Pons (tissue), 1 donor: ENCODE measurements around the gene MRGPRE.

Experiments used
- DNase-seq: peaks from one replicate; pipeline ENCODE4 v3.0.0-alpha.2; 2016; ENCODE audit warnings: low spot score

Gene MRGPRE

DNA sequence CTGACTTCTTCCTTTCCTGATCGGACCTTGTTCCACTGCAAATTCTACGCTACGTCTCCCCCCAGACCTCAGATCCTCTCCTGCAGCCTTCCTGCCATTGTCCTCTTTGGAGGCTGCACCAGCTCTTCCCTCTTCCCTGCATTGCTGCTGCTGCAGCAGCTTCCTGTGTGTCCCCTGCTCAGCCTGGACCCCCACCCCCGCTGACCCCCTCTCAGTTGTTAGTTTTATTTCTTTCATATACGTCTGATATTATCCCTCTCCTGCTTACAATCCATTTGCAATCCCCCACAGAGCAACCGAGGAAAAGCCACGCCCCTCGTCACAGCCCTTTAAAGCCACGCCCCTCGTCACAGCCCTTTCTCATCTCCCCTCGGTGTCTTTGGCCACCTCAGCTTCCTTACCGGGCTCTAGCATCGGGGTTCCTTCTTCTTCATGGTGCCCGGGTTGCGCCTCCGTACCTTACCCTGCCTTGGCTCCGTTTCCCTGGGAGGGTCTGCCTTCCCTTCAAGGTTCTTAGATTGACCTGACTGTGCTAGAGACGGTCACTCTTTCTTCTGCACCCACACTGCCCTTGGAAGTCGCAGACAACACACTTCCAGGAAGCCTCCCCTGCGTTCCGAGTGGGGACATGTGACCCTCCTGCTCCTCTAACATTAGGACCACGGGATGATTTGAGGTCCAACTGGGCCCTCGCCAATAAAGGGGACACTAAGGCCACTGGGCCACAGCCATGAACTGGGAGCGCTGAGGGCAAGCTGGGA, 18.4 kb downstream of the MRGPRE start:
- DNase-seq: no peak

DNA sequence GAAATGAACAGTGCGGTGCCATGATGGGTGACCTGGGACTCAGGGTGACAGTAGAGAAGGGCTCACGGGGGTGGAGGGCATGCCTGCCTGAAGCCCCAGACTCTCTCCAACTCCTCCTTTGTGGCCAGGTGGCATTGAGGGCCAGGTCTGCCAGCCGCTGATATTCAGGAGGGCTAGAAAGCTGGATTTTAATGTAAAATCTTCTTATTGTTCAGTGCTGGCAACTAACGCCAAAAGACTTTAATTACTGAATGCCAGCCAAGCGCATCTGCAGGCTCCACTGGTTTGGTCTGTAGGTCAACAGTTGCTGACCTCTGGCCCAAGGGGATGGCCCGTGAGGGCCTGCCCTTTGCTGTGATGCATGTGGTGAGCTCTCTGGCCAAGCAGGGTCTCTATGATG, 23.9 kb downstream of the MRGPRE start:
- DNase-seq: no peak

DNA sequence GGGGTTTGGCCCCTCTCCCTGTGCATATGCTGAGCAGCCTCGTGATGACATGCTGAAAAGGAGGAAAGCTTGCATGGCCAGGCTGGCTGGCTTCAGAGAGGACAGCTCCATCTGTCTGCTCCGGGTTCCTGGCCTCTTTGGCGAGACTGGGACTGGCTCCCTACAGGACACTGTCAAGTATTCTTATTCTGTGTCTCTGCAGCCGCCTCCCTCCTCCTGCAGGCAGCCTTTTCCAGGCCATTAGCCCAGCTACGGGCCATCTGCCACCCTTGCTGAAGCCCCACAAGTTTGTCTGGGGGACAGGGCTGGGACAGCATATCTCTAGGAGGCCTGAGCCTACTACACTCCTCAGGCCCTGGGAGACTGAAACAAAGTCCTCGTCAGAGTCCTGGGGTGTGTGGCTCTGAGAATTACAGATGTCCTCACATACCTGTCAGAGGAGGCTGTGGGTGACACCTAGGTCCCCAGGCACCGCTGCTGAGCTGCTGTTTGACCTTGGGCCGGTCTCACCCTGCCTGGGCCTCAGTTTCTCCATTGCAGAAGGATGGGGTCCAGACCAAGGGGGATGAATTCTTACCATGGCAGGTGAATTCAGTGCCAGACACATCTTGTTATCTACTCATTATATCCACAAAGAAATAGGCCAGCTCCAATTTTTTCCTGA, 24.6 kb downstream of the MRGPRE start:
- no peak for DNase-seq

DNA sequence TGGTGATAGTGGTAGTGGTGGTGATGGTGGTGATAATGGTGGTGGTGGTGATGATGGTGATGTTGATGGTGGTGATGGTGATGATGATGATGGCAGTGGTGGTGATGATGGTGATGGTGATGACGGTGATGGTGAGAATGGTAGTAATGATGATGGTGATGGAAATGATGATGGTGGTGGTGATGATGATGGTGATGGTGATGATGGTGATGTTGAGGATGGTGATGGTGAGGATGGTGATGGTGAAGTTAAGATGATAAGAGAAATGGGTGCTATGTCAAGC, 25.4 kb downstream of the MRGPRE start:
- no peak for DNase-seq

DNA sequence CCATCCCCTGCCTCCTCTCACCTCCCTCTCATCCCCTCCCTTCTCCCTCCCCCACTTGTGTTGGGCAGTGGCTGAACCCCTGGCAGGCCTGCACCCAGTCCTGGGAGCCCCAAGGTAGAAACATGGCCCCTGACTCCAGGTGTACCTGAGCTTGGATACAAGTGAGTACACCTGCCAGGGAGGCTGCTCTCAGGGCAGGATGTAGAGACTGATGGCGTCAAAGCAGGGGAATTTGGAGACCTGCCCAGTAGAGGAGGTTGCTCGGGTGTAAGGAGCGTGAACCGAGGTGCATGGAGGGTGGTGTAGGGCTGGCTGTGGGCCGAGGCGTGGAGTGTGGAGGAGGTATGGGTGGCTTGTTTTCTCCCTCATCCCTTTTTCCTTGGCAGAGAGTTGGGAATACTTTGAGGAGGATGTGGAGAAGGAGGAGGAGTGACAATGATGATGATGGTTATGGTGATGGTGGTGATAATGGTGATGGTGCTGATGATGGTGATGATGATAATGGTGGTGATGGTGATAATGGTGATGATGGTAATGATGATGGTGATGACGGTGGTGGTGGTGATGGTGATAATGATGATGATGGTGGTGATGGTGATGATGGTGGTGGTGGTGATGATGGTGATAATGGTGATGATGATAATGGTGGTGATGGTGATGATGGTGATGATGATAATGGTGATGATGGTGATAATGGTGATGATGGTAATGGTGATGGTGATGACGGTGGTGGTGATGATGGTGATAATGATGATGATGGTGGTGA, 25.9 kb downstream of the MRGPRE start:
- no peak for DNase-seq

DNA sequence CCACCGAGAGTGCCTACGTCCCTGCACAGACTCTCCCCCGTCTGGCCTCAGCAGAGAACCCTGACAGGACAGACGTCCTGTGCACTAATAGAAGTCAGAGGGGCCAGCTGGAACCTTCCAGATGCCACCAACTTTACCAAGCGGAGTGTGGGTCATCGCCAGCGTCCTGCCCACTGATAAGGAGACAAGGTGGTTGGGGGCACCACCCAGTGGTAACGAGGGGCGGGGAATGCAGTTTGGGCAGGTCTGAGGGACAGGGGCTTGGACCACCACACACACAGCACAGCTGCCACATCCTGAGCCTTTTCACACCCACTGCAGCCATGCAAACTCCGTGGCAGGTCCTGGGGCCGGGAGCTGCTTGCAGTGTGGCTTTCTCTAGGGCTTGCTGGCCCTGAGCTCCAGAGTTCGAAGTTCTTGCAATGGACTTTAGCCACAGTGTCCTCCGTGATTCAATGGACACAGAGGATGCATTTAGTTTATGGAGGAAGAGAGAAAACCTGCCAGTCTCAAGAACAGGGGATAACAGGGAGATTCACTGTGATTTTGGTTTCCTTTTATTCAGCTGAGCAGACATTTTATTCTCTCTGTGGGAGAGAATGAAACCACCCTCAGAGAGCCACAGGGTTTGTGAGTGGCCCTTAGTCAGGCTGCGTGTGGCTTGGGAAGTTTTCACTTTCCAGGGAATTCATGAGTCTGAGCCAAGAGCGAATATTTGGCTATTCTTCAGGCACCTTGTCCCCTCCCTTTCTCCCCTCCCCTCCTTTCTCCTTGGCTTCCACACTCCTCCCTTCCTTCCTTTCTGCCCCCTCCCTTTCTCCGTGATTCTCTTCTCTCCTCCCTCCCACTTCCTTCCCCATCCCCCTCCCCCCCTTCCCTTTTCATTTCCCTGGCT, 26.7 kb downstream of the MRGPRE start:
- no peak for DNase-seq

DNA sequence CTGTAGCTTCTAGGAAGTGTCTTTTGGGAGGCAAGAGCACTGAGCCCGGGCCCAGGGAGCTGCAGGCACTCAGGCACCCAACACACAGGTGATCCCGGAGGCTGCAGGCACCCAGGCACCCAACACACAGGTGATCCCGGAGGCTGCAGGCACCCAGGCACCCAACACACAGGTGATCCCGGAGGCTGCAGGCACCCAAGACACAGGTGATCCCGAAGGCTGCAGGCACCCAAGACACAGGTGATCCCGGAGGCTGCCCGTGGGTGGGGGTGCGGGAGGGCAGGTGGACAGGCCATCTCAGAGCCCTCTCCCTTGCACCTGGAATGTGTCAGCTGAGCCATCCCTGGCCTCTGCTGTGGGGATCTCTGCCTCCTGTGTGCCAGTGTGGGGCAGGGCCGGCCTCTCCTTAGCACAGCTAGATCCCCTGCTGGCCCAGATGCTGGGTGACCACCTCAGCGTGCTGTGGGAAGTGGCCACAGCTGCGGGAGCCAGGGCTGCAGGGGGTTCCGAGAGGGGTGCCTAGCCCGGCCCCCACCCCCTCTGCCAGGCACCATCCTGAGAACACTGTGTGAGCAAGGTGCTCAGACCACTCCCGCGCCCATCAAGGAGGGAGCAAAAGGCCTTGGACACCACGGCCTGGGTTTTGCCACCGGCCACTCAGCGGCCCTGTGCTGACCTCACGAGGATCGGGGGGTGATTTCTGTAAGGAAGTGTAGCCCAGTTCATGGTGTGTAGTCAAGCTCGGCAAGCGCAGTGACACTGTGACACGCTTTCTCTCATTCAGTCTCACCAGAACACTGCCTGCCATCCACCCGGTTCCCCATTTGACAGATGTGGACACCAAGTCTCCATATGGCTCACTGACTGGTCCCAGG, 27.8 kb downstream of the MRGPRE start:
- no peak for DNase-seq

DNA sequence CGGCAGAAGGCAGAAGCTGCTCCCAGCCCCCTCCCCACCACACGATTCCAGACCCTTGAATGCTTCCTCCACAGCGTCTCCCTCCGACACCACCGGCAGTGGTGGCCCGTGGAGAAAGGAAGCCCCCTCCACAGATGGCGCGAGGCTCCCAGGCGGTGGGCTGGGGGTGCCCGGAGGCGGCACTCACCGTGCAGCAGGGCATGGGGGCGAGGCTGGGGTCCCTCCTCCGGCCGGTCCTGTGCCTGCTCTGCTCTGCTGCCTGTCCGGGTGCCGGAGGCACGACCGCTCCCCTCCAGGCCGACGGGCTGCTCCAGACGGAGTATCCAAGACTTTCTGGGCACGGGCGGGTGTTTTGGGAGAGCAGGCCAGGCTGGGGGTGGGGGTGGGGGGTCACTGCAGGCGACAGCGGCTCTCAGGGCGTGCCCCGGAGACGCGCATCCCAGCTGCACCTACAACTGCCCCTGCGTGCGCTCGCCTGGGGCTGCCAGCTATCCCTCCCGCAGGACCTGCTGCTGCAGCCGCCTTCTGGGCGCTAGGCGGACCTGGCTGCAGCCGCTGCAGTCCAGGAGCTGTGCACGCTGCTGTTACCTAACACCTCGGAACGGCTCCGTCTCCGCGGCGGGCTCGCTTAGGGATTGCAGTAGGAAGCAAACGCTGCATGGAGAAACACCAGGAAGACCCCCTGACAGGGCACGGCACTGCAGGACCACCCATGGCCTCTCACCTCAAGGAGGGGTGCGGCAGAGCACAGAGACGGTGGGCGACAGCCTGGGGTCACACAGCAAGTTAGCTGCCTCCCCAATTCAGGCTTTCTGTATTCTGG, 28.8 kb downstream of the MRGPRE start:
- DNase-seq: no peak

DNA sequence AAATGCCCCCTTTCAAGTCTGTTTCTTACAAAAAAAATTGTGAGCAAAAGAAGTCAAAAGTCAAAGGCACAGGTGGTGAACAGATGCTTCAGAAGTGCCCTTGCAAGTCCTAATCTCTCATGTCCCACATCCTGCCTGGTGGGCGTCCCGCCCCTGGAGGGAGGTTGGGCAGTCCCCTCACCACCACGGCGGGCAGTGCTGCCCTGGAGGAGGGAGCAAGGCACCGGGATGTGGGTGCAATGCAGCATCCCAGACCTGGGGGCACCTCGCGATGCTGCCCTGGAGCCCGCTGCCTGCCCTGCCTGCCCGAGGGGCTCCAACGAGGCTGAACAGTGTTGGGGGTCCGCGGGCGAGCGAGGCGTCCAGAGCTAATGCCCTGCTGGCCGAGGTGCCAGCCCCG, 29.5 kb downstream of the MRGPRE start:
- no peak for DNase-seq

DNA sequence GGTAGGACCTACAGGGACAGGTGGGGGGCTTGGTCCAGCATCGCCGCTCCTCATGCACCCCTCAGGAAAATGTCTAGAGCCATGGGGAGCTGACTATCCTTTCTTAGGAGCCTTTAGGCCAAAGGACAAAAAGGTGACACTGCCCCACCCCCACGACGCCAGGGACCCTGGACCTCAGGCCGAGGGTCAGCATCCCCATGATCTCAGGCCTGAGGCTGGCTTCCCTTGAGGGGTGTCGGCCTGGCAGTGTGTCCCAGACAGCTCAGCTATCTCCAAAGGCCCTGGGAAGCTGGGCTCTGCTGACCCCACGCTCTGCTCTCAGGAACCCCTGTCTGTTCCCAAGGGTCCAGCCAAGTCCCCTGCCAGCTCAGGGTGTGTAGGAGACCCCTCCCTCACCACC, 29.9 kb downstream of the MRGPRE start:
- DNase-seq: no peak

DNA sequence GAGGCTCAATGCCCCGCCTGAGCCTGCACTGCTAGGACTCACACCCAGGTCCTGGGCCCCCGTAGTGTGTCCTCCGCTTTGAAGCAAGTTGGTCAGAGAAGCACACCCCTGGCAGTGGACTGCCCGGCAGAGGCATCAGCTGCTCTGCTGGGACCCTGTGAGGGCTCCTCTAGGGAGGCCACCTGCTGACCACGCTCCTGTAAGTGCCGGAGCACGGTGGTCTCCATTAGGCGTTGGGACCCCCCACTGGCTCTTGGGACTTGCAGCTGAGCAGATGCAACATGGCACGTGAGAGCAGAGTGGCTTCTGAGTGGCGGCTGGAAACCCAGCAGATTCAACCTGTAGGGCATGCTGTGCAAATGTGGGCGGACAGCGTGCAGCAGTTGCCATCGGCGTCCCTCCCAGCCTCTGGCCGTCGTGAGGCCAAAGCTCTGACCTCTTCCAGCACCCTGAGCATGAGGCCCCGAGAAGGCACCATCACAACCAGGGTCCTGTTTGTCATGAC, 30.5 kb downstream of the MRGPRE start:
- DNase-seq: no peak

DNA sequence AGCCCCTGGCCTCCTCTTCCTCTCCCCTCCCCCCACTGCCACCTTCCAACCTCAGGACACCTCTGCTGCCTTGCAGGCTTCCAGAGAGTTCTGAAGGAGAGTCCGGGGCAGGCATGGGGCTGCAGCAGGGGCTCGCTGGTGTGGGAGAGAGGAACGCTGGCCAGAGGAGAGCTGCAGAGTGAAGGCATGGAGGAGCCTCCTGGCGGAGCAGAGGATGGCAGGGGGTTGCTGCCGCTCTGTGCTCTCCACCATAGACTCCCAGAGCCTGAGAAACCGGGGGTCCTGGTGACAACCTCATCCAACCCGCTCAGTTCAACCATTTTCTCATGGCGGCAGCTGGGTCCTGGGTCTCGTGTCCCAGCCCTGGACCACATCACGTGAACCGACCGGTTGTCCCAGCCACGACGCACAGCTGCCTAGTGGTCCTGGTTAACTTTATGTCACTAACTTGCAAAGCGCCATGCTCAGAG, 31.1 kb downstream of the MRGPRE start:
- no peak for DNase-seq

DNA sequence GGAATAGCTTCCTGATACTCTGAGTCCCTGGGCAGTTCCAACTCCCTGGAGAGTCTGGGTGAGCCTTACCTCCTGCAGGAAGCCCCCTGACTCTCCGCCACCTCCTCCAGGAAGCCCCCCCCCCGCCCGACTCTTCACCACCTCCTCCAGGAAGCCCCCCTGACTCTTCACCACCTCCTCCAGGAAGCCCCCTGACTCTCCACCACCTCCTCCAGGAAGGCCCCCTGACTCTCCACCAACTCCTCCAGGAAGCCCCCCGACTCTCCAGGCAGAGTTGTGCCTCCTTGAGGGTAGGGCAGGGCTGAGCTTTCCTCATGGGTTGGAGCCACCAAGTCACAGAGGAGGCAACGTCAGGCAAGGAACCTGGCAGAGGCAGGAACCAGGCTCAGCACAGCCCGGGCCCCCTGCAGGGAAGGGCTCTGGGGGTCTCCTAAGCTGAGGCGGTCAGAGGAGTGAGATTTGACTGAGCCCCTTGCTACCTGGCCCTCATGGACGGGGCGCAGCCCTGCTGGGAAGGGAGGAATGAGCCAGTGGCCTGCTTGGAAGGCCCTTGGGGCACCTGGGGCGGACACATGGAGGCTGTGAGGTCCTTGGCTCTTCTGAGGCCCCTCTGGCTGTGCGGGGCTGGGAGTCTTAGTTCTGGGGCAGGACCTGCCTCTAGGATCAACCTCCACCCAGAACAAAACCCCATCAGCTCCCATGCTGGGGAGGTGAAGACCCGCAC, 31.7 kb downstream of the MRGPRE start:
- DNase-seq: no peak

DNA sequence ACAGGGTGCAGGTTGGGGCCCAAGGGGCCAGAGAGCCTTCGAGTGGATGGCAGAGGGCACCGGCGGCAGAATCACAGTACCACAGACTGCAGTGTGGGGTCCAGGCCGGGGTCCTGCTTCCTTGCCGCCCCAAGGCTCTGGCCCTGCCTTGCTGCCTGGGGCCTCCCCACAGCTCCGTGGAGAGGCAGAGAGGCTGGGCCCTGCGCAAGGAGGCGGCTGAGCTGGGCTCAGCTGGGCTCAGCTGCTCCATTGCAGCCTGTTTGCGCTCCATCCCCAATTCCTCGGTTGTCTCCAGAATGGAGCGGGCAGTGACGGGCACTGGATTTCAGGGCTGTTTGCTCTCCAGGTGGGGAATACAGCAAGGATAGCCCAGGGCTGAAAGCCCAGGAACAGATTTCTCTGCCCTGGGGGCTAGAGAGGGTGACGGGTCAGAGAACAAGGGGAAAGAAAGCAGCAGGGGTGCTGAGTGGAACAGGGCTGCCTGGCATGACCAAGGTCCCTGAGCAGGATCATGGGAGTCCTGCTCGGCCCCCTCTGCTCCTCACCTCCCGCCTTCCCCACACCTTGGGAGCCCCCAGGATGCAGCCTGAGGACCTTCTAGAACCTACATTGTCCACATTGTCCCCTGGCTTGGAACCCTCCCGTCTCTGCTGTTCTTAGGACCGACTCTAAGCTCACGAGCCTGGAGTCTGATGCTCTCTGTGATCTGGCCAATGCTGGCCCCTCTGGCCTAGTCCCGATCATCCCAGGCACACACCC, 32.5 kb downstream of the MRGPRE start:
- no peak for DNase-seq

DNA sequence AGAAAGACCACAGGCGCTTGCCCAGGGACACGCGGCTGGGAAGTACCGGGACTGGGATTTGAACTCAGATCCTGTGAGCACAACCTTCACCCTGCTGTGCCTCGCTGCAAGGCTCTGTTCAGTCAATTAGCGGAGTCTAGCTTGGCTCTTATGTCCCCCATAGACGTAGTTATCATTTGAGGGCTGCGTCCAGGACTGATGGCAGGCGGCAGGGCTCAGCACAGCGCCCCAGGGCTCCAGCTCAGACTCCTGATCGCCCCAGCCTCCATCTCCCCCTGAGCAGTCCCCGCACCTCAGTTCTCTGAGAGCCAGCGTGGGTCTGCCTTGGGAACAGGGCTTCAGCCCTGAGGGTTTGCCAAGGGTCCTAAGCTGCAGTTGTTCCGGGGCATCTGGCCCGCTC, 33.4 kb downstream of the MRGPRE start:
- DNase-seq: no peak

DNA sequence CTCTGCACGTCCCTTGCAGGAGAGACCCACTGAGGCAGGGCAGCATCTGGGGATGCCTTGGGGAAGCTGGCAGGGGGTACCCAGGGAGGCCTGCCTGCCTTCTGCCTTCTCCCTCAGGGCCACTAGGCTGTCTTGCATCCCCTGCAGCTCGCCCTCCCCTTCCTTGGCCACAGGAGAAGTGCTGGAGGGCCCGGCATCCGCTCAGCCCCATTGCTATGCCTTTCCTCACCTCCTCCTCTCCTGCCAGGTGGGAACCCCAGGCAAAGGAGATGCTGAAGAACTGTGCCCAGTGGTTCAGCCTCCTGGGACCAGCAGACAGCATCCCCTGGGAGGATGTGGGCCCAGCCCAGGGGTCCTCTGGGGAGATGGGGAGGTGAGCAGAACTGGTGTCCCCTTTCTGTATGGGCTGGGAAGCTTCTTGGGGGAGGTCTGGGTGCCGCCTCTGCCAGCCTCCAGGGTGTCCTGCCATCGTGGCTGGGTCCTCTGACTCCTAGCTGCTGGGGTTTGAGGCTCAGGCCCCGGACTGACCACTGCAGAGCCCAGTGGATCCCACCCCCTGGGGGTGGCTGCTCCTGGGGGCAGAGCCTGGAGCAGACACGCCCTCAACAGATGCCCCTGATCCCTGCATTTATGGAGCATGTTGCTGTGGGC, 34.2 kb downstream of the MRGPRE start:
- DNase-seq: no peak

DNA sequence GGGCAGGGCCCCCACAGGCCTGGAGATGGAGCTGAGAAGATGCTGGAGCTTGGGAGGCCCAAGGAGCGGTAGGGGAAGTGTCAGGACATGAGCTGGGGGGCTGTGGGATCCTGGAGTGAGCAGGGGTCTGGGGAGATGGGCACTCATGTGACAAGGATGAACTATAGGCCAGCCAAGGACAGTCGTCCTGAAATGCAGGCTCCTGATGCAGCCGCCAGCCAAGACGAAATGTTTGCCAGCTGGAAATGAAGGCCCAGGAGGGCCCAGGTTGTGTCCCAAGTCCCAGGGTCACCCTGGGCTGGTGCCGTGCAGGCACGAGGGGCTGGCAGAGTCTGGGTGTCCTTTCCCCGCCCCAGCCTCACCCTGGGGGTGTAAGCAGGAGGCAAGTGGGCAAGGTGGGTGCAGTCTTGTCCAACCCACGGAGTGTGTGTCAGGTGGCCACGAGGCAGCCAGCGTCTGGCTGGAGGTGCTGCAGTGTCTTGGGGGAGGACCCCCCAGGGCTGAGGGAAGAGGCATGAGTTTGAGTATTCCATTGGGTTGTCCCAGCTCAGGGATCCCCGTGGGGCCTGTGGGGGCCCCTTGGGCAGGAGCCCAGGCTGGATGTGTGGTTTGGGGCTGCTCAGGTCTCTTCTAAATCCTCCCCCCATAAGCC, 35.0 kb downstream of the MRGPRE start:
- no peak for DNase-seq
